SH-SY5Y (cell line): ENCODE measurements around the gene CD3G.

Experiments
- GATA2 ChIP-seq: IDR thresholded peaks from 2 replicates; pipeline ENCODE4 v1.6.1; 2011; ENCODE audit warnings: mild to moderate bottlenecking, low read depth, low read length
- GATA3 ChIP-seq: IDR thresholded peaks from 2 replicates; pipeline ENCODE4 v1.6.1; 2011; ENCODE audit warnings: low read depth, mild to moderate bottlenecking, low read length, moderate library complexity

DNA sequence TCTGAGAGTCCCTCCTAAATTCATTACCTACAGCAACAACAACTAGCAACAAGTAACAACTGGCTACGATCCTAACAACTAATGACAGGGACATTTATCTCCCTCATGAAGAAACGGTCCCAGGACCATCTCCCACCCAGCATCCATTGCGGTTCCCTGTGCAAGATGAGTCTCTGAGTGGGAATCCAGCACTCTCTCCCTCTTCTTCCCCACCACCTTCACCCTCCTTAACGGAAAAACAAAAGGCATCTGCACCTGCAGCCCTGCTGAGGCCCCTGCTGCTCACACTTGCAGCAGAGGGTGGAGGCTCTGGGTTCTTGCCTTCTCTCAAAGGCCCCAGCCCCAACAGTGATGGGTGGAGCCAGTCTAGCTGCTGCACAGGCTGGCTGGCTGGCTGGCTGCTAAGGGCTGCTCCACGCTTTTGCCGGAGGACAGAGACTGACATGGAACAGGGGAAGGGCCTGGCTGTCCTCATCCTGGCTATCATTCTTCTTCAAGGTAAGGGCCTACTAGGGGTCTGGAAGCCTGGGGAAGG lies at the start of gene CD3G:
- TF ChIP-seq GATA2: no peak
- no peak for TF ChIP-seq GATA3
